NCI-H1092 (cell line): ENCODE results near the gene CDK16.

Source experiments
- DNase-seq: peaks from one replicate; lab custom pipeline; 2025; lab: John Stamatoyannopoulos, UW

Gene CDK16

DNA sequence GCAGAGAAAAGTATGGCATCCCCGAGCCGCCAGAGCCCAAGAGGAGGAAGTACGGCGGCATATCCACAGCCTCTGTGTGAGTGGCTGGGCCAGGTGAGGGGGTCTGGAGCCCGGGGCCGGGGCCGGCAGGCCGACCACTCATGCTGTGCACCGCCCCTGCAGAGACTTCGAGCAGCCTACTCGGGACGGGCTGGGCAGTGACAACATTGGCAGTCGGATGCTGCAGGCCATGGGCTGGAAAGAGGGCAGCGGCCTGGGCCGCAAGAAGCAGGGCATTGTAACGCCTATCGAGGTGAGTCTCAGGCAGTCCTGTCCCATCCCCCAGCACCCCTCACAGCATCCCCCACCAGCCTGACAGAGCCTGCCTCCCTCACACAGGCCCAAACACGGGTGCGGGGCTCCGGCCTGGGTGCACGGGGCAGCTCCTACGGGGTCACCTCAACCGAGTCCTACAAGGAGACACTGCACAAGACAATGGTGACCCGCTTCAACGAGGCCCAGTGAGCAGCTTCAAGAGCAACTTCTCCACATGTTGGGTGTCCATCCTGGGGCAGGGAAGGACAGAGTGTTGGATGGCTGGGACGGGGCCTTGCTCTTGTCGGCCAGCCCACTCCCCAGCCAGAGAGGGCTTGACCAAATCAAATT lies 32.3 kb upstream of the CDK16 start:
- DNase-seq = no peak

DNA sequence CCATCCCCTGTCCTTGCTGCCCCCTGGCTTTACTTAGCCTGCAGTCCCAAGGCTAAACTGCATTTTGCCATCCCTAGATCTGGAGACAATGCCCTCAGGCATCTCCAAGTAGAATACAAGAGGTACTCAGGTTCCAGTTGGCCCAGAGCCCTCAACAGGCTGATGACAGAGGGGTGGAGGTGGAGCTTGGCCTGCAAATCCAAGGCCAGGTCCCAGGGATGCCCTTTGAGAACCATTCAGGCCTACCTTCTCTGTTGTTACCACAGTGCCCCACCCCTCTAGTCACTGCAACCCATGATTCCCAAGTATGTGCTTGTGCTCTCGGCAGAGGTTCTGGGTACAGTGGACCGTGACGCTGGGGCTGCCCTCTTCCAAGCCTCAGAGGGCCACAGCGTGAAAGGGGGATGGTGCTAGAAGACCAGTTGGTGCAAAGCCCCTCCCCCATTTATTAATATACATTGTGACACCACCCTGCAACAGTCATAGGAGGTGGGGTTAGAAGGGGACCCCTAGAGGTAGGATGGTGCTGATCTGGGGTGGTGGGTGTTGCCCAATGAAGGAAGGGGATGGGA lies 31.3 kb upstream of the CDK16 start:
- DNase-seq = no peak

DNA sequence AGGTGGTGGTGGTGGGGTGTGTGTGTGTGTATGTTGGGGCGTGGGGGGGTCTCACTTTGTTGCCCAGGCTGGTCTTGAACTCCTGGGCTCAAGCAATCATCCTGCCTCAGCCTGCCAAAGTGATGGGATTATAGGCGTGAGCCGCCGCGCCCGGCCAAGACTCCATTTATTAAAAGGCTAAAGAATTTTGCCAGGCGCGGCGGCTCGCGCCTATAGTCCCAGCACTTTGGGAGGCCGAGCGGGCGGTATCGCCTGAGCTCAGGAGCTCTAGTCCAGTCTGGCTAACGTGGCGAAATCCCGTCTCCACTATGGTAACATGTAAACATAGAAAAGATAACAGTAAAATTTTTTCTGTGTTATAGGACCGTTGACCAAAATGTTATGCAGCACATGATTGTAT lies 28.6 kb upstream of the CDK16 start:
- DNase-seq = no peak

DNA sequence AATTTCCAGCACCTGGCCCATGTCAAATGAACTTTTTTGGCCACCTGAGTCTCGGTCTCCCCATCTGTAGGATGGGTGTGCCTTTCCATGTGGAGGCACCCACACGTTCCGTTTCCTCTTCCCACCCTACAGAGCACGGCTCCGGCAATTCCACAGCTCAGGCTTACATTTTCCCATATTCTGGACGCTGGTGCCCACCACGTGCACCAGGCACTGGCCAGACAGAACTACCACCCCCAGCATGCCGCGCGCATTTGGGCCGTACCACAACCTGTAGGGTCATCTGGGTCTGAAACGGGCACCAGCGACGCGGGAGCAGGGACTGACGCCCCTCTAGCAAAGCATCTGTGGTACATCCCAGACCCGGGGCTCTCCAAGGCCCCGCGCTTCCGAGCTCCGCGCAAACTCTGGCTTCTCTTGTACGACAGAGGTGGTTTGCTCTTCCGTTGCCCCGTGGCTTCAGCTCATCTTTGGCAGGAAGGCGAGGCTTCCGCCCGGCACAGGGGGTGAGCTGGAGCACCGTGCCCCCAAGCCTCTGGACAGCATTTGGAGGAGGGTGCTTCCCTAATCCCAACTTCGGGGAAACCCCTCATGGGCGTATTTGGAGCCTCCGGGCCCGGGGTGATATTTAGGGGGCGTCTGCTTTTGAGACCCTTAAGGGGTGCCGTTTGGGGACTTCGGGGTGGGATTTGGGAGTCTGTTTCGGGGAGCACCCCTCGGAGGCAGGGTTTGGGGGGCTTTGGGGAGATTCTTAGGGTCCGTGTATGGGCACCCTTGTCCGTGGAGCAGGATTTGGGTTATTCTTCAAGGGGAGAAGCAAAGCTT lies 27.8 kb upstream of the CDK16 start:
- peak; percentile 94 for DNase-seq

DNA sequence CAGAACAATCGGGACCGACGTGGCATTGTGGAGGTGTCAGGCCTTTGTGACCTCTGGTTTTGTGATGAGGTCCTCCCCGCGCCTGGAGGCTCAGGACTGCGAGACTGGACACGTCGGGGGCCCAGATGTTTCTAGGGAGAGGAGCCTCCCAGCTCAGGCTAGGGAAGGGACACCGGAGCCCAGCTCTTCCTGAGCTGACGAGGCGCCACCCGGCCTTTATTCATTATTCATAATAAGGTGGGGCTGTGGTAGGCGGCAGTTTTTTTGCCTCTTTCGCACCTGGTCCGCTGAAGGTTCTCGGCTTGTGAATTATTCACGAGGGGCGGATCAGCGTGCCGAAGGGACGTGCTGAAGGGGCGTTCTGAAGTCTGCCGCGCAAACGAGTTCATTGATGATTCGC lies 27.1 kb upstream of the CDK16 start:
- peak; percentile 32 for DNase-seq

DNA sequence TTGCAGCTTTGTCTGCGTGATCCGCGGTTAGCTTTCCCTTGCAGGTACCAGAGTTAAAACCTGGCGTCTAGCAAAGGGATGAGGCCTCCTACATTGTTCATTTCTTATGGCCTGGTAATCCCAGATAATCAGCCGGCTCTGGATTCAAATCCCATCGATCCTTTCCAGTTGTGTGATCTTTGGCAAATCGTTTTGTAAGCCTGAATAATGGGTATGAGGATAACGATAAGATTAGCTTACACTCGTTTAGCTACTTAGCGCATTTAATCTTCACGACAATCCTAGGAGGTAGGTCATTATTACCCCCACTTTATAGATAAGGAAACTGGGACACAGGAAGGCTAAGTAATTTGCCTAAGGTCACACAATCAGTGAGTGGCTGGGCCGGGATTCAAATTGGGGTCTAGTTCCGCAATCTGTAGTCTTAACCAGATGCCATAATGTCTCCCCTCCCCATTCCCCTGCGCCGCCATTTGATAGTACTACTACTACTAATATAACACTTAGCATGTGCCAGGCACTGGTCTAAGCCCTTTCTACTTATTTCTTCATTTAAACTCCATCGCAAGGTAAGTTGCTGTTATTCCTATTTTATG lies 26.6 kb upstream of the CDK16 start:
- no peak for DNase-seq

DNA sequence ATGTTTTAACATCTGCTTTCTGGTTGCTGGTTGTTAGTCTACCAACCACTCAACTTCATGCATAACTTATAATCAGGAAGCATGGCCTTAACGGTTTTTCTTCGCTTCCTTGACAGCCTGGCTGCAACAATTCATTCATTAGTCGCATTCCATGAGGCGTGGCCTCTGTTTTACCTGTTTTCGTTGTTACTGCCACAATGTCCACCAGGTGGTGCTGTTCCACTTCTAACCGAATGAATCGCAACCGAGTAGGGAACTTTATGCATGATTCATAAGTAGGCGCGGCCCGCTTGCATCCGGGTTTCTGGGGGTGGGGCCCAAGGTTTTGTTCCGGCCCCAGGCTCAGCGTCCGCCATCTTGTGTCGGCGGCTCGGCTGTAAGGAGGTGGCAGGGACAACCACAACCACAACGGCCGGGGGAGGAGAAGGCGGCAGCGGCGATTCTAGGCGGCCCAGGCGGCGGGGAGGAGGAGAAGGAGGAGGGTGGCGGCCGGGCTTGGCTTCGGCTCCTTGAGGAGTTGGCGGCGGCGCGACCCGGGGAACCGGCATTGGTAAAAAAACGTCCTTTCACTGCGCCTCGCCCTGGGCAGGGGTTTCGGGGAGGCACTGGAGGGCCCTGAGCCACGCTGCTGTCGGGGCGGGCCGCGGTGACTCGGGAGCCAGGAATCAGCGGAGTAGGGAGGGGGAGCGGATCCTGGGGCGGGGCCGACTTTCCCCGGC lies 24.8 kb upstream of the CDK16 start, which contains the start of gene UBA1:
Gene UBA1 (plus strand): TSS at position 355 of the 719 bp plus-strand sequence. CDS start 4,974 bp downstream, outside the sequence.
- peak; percentile 92 for DNase-seq

DNA sequence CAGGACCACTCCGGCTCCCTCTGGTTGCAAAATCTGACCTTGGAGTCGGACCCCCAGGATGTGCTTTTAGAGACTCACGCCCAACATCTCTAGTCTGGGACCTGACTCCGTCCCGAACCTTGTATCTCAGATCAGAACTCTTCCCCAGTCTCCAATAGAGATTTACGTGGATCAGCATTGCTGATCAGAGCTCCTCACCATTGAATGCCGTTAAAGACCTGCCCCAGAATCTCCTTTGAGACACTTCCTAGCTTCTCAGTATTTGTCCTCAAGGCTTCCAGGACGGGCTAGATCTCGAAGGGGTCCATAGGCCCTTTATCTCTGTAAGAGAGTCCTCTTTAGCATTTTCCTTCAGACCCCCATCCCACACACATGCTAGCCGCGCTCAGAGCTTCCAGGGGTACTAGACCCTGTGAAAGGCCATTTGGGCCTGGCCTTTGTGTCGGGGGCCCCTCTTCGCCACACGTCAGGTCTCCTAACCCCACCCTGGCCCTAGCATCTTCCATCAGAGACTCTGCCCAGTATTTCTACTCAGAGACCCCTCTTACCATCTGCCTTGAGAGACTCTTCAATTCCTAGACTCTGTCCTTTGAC lies 24.2 kb upstream of the CDK16 start:
- DNase-seq = no peak

DNA sequence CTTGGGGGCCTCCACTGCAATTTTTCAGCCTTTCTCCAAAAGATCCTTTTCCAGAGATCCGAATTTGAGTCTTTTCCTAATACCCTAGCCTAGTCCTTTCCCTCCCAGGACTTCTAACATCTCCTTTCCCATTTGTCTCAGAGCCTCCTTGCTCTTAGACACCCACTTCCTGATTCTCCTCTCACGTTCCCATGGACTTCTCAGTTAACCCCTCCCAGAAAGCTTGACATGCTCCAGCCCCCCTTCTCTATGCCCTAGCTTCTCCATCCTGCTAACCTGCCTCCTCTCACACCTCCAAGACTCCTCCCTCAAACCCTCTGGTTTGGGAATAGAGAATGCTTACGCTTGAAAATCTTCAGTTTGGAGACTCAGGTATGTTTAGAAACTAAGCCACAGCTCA lies 22.4 kb upstream of the CDK16 start:
- no peak for DNase-seq

DNA sequence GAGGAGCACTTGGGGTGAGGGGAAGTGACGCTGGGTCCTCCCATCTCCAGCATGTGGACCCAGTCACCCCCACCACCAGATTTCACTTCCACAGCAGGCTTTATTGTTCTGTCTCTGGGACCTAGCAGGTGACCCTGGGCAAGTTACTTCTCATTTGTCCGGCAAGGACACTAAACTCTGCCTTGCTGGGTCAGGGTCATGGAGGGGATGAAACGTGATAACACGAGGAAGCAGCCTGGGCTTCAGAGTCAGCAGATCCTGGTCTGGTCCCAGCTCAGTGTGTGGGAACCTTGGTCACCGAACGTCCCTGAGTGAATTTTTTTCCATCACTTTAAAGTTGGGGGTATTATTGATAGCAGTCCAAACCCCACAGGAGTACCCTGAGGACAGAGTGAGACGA lies 21.0 kb upstream of the CDK16 start:
- DNase-seq = no peak

DNA sequence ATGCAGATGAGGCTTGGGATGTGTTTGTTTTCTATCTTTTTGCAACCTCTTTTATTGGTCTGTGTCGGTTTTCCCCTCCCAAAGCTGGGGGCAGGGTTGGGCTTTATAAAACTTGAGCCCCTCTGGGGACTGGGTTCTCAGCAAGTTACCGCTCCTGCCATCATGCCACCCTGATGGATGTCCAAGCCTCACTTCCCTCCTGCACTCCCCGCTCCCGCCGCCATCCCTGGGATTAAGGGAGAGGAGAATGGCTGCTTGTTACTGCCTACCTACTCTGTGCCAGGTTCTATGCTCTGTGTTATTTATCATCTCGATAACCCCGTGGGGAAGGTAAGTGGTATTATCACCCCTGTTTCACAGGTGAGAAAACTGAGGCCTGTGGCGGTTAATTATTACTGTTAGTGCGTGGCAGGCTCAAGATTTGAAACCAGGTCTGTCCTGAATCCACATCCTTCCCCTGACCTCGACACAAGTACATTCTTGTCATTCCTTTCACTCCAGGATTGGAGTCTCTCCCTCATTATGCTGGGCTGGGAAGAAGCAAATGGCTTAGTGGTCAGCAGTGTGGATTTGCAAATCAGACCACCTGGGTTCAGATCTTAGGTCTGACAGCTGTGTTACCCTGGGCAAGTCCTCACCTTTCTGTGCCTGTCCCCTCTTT lies 20.3 kb upstream of the CDK16 start:
- no peak for DNase-seq

DNA sequence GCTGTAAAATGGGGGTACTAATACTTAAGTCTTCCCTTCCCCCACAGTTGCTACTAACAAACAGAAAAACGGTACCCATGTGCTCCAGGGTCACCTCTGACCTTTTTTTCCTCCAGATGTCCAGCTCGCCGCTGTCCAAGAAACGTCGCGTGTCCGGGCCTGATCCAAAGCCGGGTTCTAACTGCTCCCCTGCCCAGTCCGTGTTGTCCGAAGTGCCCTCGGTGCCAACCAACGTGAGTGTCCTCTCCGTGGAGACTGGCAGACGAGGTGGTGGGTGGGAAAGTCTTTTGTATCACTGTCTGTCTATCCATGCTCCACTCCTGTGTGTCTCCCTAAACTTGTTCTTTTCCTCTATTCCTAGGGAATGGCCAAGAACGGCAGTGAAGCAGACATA lies 19.8 kb upstream of the CDK16 start:
- DNase-seq = no peak

DNA sequence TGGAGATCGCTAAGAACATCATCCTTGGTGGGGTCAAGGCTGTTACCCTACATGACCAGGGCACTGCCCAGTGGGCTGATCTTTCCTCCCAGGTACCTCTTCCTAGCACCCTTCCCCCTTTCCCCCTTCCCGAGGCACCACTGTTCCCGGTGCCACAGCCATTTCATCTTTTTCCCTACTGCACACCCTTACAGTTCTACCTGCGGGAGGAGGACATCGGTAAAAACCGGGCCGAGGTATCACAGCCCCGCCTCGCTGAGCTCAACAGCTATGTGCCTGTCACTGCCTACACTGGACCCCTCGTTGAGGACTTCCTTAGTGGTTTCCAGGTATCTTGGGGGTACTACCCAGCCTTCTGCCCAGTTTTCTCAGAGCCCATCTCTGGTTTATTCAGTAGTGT lies 19.2 kb upstream of the CDK16 start:
- no peak for DNase-seq

DNA sequence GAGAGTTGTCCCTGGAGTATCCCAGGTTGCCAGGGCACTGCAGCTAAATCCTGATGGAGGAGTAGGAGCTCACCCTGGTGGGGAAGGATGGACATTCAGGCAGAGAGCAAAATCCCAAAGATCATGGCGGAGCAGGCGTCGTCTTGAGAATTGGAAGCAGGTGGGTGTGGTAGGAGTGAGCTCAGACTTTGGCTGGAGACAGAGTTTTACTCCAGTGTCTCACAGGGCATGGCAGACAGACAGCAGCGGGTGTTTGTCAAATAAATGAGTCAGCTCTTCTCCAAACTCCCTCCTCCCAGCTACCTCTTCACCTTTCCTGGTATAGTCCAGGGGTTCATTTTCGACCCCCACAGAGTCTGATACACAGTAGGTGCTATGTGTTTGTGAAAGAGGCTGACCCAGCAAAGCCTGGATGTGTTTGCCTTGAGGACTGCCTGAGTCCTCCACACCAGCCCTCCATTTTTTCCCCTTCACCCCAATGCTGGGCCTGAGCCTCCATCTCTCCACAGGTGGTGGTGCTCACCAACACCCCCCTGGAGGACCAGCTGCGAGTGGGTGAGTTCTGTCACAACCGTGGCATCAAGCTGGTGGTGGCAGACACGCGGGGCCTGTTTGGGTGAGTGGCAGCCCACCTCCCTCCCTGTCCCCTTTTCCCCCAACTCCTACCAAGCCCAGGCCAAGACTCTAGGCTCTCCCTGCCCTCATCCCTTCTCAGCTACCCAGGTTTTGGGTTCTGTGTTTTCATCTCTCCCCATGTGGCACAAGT lies 17.9 kb upstream of the CDK16 start:
- no peak for DNase-seq

DNA sequence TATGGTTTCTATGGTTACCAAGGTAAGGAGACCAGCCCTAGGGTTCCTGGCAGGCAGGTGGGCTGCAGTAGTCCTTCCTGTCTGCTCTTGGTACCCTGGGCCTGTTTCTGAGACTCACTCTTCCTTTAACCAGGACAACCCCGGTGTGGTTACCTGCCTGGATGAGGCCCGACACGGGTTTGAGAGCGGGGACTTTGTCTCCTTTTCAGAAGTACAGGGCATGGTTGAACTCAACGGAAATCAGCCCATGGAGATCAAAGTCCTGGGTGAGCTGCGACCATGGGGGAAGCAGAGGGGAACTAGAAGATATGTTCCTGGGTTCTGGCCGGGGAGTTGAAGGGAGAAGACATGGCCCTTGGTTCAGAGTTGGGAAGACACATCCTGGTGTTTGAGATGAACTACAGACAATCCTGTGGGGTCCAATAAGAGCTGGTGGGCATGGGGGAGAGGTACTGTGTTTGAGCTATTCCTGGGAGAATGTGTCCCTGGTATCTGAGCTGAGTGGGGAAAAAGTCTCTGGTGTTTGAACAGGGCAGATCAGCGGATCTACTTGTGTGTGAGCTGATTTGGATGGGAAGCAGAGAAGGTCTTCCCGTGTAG lies 17.0 kb upstream of the CDK16 start:
- no peak for DNase-seq

DNA sequence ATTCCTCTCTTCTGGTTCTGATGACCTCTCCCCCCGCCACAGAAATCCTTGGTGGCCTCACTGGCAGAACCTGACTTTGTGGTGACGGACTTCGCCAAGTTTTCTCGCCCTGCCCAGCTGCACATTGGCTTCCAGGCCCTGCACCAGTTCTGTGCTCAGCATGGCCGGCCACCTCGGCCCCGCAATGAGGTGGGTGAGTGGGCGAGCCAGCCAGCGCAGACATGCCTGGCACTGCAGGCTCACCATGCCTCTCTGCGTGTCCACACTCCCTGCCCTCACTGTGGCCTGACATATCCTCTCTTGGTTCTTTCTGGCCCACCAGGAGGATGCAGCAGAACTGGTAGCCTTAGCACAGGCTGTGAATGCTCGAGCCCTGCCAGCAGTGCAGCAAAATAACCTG lies 16.2 kb upstream of the CDK16 start:
- DNase-seq = no peak

DNA sequence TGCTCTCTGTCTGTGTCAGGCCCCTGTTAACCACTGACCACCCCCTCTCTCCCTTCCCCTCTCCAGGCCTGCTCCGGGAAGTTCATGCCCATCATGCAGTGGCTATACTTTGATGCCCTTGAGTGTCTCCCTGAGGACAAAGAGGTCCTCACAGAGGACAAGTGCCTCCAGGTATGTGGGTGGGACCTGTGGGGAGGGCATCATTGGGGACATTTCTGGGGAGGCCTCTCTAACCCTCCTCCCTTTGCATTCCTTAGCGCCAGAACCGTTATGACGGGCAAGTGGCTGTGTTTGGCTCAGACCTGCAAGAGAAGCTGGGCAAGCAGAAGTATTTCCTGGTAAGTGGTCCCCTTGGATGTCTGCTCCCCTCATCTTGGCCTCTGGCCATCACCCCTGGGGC lies 15.6 kb upstream of the CDK16 start:
- no peak for DNase-seq

DNA sequence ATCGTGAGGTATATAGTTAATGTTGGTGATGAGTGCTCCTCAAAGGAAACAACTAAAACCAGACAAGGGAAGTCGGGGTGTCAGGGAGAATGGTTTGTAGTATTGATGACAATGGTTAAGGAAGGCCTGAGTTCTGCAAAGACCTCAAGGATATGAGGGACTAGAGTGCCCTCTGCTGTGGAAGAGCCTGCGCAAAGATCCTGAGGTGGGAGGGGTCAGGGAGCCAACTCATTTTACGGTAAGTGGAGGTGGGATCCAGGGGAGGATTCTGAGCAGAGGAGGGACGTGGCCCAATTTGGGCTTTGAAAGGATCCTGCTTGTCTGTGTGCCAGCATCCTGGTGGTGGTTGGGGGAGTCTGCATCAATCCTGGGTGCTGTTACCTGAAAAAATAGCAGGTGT lies 13.5 kb upstream of the CDK16 start:
- no peak for DNase-seq

DNA sequence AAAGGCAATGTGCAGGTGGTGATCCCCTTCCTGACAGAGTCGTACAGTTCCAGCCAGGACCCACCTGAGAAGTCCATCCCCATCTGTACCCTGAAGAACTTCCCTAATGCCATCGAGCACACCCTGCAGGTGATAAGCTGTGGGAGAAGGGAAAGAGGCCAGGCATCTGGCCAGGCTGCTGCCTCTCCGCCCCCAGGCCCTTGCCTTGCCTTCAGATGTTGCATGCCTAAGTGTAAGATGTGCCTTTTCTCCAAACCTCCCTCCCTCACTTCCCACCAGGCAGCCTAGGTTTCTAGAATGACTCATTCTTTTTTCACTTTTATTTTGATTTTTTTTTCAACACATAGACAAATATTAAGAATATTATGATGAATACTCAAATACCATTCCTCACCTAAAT lies 12.2 kb upstream of the CDK16 start:
- DNase-seq = no peak

DNA sequence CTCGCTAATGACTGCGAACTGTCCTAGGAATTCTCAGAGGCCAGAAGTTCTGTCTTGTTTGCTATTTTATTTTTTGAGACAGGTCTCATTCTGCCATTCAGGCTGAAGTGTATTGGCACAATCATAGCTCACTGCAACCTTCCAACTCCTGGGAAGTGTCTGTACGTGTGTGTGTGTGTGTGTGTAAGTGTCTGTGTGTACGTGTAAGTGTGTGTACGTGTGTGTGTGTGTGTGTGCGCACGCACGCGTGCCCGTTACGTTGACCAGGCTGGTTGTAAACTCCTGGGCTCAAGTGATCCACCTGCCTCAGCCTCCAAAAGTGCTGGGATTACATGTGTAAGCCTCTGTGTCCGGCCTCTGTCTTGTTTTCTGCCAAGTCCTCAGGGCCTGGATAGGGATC lies 10.4 kb upstream of the CDK16 start:
- DNase-seq = no peak
